Measurements from ENCODE around the gene ZNF140.

The ZNF140 gene

DNA sequence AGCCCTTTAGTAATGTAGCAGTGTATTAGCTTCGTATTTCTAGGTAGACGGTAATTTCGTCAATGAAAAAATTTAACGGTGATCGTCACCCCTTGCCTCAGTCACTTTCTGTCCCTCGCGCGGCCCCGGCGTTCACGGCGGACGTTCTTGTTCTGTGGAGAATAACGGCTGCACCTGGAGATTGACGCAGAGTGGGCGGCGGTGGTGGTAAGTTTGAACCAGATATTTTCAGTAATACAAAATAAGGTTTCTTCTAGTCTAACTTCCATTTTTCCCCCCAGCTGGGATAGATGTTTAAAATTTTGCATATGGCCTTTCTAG is 50.0 kb downstream of the ZNF140 start:
- no peak for DNase-seq

DNA sequence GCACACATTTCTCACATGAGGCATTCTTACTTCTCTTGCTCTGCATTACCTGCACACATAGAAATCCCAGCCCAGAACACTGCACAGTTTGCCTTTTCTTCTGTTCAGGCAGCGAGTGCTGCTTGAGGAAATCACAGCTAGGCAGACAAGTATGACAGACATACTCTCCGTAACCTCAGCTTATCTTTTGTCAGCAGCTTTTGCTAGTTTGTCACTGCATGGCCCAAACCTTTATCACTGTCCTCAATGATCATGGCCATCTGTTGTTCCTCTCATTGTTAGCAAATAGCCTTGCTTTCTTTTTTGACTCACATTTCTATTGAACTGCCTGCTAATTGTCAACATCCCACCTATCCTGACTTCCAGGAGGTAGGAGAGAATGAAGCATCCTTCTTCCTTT is 55.0 kb downstream of the ZNF140 start:
- DNase-seq: peak; percentile 20

DNA sequence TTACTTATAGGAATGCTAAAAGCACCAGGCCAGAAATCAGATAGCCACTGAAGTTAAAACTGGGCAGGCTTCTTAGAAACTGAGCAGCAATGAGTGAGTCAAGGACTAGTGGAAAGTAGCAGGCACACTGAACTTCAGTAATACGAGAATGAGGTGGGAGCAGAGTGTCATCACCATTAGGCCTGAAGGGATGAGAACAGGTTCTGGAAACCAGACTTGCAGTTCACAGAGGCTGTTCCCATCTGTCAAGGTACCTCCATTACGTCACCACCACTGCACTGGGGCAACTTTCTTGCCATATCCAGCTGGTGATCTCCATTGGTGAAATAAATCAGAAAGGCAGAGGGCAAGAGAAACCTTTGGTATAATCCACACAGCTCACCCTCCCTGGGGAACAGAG is 65.3 kb downstream of the ZNF140 start:
- no peak for DNase-seq

DNA sequence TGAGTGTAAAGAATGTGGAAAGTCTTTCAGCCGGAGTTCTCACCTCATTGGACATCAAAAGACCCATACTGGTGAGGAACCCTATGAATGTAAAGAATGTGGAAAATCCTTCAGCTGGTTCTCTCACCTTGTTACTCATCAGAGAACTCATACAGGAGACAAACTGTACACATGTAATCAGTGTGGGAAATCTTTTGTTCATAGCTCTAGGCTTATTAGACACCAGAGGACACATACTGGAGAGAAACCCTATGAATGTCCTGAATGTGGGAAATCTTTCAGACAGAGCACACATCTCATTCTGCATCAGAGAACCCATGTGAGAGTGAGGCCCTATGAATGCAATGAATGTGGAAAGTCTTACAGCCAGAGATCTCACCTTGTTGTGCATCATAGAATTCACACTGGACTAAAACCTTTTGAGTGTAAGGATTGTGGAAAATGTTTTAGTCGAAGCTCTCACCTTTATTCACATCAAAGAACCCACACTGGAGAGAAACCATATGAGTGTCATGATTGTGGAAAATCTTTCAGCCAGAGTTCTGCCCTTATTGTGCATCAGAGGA is 75.5 kb downstream of the ZNF140 start:
- DNase-seq: no peak
